MM.1S (cell line): Measurements from ENCODE around the gene PAQR5.

ENCODE experiments used
- CTCF ChIP-seq: fragments of 300-600 bp; sonication (generic); IDR thresholded peaks from 2 replicates; pipeline ENCODE4 v1.5.1; 2016; ENCODE audit warnings: antibody characterized with exemption, low read length, mixed read lengths
- EZH2 ChIP-seq: fragments of 300-600 bp; sonication (generic); optimal IDR thresholded peaks from 2 replicates; pipeline ENCODE3; 2017; ENCODE audit warnings: low read depth, mild to moderate bottlenecking, antibody characterized with exemption, low read length, mixed read lengths

GRCh38 chr15:69292826-69293420 is 5.8 kb upstream of the PAQR5 start:
- no peak for TF ChIP-seq EZH2
- TF ChIP-seq CTCF = no peak
